ENCODE data around the gene CADM1.

DNA sequence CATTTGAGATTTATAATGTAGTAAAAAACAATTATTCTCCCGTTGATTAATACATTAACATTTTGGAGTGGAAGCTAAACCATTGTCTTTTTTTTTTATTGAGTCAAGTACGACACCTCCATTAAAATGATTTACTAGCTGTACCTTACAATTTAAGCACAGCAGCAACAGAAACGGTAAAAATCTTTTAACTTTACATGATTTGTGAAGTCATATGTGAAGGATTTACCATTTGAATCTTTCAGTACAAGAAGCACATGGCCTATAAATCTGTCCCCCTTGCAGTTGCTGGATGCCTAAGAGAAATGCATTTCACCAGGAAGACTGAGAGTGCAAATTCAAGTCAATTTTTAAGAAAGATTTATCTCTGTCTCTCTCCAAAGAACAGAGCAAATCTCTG, 324.6 kb downstream of the CADM1 start:
- TF ChIP-seq EZH2 (IDR thresholded peaks at IDR 0.05; ENCODE audit: low read depth, unreplicated experiment) (no peak), POLR2AphosphoS5 (IDR thresholded peaks at IDR 0.05; ENCODE audit: low read depth) (no peak), EZH2phosphoT487 (IDR thresholded peaks at IDR 0.05; ENCODE audit: unreplicated experiment) (no peak), JUNB (IDR thresholded peaks at IDR 0.05; ENCODE audit: unreplicated experiment) (no peak), STAT1 (IDR thresholded peaks at IDR 0.05; ENCODE audit: unreplicated experiment) (no peak), REST (IDR thresholded peaks at IDR 0.05; ENCODE audit: unreplicated experiment) (no peak), ZNF114 (CRISPR knock-in tag; IDR thresholded peaks at IDR 0.05) (no peak), NANOG (IDR thresholded peaks at IDR 0.05; ENCODE audit: borderline replicate concordance) (no peak), CREB1 (CRISPR knock-in tag; IDR thresholded peaks at IDR 0.05; ENCODE audit: low read depth) (no peak), ETS1 (IDR thresholded peaks at IDR 0.05) (no peak)
- TF ChIP-seq, protein P1, sequence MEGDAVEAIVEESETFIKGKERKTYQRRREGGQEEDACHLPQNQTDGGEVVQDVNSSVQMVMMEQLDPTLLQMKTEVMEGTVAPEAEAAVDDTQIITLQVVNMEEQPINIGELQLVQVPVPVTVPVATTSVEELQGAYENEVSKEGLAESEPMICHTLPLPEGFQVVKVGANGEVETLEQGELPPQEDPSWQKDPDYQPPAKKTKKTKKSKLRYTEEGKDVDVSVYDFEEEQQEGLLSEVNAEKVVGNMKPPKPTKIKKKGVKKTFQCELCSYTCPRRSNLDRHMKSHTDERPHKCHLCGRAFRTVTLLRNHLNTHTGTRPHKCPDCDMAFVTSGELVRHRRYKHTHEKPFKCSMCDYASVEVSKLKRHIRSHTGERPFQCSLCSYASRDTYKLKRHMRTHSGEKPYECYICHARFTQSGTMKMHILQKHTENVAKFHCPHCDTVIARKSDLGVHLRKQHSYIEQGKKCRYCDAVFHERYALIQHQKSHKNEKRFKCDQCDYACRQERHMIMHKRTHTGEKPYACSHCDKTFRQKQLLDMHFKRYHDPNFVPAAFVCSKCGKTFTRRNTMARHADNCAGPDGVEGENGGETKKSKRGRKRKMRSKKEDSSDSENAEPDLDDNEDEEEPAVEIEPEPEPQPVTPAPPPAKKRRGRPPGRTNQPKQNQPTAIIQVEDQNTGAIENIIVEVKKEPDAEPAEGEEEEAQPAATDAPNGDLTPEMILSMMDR (conservative IDR thresholded peaks at IDR 0.05; ENCODE audit: low read depth in 2 of 2): no peak
- TF ChIP-seq, protein P2, sequence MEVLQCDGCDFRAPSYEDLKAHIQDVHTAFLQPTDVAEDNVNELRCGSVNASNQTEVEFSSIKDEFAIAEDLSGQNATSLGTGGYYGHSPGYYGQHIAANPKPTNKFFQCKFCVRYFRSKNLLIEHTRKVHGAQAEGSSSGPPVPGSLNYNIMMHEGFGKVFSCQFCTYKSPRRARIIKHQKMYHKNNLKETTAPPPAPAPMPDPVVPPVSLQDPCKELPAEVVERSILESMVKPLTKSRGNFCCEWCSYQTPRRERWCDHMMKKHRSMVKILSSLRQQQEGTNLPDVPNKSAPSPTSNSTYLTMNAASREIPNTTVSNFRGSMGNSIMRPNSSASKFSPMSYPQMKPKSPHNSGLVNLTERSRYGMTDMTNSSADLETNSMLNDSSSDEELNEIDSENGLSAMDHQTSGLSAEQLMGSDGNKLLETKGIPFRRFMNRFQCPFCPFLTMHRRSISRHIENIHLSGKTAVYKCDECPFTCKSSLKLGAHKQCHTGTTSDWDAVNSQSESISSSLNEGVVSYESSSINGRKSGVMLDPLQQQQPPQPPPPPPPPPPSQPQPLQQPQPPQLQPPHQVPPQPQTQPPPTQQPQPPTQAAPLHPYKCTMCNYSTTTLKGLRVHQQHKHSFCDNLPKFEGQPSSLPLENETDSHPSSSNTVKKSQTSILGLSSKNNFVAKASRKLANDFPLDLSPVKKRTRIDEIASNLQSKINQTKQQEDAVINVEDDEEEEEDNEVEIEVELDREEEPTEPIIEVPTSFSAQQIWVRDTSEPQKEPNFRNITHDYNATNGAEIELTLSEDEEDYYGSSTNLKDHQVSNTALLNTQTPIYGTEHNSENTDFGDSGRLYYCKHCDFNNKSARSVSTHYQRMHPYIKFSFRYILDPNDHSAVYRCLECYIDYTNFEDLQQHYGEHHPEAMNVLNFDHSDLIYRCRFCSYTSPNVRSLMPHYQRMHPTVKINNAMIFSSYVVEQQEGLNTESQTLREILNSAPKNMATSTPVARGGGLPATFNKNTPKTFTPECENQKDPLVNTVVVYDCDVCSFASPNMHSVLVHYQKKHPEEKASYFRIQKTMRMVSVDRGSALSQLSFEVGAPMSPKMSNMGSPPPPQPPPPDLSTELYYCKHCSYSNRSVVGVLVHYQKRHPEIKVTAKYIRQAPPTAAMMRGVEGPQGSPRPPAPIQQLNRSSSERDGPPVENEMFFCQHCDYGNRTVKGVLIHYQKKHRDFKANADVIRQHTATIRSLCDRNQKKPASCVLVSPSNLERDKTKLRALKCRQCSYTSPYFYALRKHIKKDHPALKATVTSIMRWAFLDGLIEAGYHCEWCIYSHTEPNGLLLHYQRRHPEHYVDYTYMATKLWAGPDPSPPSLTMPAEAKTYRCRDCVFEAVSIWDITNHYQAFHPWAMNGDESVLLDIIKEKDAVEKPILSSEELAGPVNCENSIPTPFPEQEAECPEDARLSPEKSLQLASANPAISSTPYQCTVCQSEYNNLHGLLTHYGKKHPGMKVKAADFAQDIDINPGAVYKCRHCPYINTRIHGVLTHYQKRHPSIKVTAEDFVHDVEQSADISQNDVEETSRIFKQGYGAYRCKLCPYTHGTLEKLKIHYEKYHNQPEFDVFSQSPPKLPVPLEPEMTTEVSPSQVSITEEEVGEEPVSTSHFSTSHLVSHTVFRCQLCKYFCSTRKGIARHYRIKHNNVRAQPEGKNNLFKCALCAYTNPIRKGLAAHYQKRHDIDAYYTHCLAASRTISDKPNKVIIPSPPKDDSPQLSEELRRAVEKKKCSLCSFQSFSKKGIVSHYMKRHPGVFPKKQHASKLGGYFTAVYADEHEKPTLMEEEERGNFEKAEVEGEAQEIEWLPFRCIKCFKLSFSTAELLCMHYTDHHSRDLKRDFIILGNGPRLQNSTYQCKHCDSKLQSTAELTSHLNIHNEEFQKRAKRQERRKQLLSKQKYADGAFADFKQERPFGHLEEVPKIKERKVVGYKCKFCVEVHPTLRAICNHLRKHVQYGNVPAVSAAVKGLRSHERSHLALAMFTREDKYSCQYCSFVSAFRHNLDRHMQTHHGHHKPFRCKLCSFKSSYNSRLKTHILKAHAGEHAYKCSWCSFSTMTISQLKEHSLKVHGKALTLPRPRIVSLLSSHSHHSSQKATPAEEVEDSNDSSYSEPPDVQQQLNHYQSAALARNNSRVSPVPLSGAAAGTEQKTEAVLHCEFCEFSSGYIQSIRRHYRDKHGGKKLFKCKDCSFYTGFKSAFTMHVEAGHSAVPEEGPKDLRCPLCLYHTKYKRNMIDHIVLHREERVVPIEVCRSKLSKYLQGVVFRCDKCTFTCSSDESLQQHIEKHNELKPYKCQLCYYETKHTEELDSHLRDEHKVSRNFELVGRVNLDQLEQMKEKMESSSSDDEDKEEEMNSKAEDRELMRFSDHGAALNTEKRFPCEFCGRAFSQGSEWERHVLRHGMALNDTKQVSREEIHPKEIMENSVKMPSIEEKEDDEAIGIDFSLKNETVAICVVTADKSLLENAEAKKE (CRISPR knock-in tag; IDR thresholded peaks at IDR 0.05): no peak
